Umbilical cord (tissue), 2 donors: ENCODE measurements around the gene AP1S1. TPM values are rescaled to one million over a fixed set of nuclear protein-coding genes. Genes with fewer than 3 reads are reported as not detected.
A peak's percentile ranks its signal among the peaks of the same experiment; 100 is the strongest.
"Not testable (repeated sequence)": the region's sequence is repeated elsewhere in the genome, so short reads cannot be mapped to it uniquely, and the experiment has no call there.

ENCODE experiments used
- DNase-seq: peaks from one replicate; pipeline ENCODE4 v3.0.0-alpha.2; 2015; ENCODE audit warnings: low spot score
- total RNA-seq: library from RNA; depleted of rRNA; stranded (reverse); fragments of >200 nt; gene quantifications from one replicate; pipeline ENCODE4 v1.2.3, GENCODE V29; 2014; ENCODE audit warnings: low replicate concordance; ENCODE audit not compliant: insufficient read depth

The AP1S1 gene
- total RNA-seq, 1 donor from 2014 or later: 43.6 TPM

DNA sequence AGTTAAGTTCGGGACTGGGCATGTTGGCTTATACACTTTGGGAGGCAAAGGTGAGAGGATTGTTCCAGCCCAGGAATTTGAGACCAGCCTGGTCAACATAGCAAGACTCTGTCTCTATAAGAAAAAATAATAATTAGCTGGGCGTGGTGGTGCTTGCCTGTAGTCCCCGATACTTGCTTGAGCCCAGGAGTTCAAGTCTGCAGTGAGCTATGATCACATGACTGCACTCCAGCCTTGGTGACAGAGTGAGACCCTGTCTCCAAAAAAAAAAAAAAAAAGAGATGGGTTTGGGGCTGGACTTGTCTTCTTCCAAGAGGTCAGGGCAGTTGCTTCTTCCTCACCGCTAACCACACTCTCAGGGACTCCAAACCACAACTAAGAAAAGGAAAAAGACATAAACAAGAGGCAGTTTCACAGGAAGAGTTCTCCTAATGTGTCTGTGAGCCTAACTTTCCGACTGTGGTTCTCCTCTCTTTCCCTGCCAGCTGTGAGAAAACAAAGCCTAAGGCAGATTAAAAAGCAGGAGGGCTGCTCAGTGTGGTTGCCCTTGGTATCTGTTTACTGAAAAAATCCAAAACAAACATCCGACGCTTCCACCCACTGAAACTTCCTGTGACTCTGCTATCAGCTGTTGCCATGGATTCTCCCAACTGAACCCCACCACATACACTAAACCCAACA is 29.8 kb upstream of the AP1S1 start:
- DNase-seq: peak; percentile 55

- DNase-seq: peak; percentile 80
These were observed 28.2 kb upstream of the AP1S1 start for GRCh38 chr7:101125989-101126650.

DNA sequence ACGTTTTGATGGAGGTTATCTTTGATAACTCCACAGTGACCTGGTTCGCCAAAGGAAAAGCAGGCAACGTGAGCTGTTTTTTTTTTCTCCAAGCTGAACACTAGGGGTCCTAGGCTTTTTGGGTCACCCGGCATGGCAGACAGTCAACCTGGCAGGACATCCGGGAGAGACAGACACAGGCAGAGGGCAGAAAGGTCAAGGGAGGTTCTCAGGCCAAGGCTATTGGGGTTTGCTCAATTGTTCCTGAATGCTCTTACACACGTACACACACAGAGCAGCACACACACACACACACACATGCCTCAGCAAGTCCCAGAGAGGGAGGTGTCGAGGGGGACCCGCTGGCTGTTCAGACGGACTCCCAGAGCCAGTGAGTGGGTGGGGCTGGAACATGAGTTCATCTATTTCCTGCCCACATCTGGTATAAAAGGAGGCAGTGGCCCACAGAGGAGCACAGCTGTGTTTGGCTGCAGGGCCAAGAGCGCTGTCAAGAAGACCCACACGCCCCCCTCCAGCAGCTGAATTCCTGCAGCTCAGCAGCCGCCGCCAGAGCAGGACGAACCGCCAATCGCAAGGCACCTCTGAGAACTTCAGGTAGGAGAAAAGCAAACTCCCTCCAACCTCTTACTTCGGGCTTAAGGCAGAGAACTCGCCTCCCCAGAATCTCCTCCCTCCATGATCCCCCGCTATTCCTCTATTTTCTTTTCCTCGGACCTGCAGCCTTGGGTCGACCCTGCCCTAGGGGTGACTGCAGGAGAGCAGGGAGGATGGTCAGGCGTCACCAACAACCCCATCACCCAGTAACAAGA is 27.4 kb upstream of the AP1S1 start, which contains the start of gene SERPINE1:
SERPINE1 (plus strand) TSS at position 454 of the 809 bp plus-strand sequence. CDS start 1,290 bp downstream, outside the sequence.
- DNase-seq: peak; percentile 98

GRCh38 chr7:101127460-101128039 is 26.7 kb upstream of the AP1S1 start:
- peak; percentile 42 for DNase-seq

DNA sequence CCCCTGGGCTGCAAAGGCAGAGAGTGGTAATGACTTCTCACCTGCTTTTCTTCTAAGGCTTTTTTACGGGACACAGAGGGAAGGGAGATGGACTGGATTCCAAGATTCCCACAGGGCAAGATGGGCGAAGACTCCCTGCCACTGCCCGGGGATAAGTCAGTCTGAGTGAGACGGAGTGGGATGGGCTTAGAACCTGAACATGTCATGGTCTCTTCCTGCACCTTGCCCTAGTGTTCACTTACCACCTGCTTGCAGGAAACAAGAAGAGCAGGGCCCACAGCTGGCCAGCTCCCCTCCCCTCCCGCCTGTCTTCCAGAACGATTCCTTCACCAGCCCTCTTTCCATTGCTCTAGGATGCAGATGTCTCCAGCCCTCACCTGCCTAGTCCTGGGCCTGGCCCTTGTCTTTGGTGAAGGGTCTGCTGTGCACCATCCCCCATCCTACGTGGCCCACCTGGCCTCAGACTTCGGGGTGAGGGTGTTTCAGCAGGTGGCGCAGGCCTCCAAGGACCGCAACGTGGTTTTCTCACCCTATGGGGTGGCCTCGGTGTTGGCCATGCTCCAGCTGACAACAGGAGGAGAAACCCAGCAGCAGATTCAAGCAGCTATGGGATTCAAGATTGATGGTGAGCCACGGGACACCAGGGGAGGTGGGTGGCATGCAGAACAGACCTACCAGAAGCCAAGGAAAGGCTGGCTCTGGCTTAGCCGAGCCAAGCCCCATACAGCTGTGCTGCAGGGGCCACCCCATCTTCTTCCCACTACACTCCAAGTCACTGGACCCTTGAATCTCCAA is 26.0 kb upstream of the AP1S1 start:
- DNase-seq: no peak

GRCh38 chr7:101129603-101130117 is 24.6 kb upstream of the AP1S1 start:
- DNase-seq: no peak

GRCh38 chr7:101132626-101133600 is 21.4 kb upstream of the AP1S1 start:
- not testable (repeated sequence) for DNase-seq

DNA sequence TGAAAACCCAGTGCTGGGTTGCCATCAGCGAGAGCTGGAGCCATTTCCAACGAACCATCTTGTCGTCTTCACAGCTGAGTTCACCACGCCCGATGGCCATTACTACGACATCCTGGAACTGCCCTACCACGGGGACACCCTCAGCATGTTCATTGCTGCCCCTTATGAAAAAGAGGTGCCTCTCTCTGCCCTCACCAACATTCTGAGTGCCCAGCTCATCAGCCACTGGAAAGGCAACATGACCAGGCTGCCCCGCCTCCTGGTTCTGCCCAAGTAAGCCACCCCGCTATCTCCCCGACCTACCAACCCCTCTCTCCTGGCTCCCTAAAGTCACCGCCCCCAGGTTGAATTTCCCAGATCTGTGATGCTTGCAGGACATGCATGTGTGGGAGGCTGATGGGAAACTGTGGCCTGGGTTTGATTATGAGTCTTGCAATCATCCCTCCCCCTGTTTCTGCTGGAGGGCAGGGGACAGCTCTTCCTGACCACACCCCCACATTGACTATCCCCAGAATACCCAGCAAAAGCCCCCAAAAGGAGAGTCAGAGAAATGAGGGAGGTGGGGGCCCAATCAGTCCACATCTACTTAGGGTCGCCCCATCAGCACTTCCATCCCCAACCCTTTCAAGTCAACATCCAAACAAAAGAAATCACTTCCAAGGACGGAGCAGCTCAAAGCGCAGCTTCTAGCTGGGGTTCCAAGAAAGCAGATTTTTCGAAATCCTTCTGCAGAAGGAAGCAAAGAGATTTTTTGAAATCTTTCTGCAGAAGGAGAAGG is 20.5 kb upstream of the AP1S1 start:
- DNase-seq: no peak

DNA sequence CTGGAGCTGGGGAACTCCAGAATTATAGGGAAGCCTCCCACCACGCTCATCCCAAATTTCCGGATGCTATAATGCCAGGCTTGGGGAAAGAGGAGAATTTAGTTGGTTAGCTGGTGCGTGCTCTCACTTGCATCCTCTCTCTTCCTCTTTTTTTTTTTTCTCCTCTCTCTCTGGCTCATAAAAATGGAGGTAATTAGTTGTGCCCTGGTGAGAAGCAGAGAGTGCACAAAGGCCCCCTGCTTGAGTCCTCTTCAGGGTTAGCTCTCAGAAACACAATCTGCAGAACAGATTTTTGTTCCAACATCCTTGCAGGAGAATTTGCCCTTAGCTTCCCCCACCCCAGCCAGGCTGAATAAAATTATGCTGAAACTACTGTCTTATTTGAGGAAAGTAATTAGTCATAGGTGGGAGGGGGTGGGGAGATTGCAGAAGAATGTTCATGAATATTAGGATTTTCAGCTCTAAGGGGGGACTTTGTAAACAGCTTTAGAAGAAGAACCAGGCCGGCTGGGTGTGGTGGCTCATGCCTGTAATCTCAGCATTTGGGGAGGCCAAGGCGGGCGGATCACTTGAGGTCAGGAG is 19.8 kb upstream of the AP1S1 start:
- no peak for DNase-seq

- no peak for DNase-seq
These were observed 16.5 kb upstream of the AP1S1 start for GRCh38 chr7:101137651-101138212.

DNA sequence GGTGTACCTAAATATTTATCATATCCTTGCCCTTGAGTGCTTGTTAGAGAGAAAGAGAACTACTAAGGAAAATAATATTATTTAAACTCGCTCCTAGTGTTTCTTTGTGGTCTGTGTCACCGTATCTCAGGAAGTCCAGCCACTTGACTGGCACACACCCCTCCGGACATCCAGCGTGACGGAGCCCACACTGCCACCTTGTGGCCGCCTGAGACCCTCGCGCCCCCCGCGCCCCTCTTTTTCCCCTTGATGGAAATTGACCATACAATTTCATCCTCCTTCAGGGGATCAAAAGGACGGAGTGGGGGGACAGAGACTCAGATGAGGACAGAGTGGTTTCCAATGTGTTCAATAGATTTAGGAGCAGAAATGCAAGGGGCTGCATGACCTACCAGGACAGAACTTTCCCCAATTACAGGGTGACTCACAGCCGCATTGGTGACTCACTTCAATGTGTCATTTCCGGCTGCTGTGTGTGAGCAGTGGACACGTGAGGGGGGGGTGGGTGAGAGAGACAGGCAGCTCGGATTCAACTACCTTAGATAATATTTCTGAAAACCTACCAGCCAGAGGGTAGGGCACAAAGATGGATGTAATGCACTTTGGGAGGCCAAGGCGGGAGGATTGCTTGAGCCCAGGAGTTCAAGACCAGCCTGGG is 15.9 kb upstream of the AP1S1 start:
- peak; percentile 77 for DNase-seq

DNA sequence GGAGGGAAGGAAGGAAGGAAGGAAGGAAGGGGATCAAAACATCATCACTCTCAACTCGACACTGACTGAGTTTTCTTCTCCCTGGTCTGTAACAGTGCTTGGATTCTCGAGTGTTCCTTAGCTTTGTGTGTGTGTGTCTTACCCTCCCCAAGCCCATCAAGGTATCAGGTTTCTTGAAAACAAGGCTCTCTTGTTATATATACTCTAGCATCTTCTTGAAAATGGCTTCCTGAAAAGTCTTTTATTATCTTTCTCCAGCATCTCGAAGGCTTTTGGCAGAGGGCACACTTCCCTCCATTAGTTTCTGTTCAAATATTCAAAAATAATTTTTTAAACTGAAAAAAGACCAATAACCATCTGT is 14.0 kb upstream of the AP1S1 start:
- DNase-seq: no peak

DNA sequence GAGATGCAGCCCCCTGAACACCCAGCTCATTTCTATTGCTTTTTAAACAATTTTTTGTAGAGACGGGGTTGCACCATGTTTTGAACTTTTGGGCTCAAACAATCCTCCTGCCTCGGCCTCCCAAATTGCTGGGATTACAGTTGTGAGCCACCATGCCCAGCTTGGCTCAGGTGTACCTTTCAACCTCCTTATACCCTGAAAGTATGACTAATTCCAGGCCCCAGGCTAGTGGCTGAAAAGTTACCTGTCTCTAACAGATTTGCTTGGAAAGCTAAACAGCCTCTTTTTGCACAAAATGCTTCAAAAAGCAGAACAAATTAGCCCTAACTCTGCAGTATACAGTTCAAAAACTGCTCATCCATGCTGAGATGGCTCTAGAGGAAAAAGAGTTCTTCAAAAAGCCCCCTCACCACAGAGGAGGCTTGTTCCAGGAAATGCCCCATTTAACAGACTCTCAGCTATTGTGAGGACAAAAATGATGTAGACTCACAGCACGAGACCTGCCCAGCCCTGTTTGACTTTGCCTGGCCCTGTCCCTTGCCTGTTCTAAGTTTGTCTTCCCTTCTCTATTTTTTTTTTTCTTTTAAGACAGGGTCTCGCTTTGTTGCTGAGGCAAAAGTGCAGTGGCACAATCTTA is 13.4 kb upstream of the AP1S1 start:
- no peak for DNase-seq

- DNase-seq: no peak
These were observed 2.2 kb upstream of the AP1S1 start for GRCh38 chr7:101151908-101152651.

DNA sequence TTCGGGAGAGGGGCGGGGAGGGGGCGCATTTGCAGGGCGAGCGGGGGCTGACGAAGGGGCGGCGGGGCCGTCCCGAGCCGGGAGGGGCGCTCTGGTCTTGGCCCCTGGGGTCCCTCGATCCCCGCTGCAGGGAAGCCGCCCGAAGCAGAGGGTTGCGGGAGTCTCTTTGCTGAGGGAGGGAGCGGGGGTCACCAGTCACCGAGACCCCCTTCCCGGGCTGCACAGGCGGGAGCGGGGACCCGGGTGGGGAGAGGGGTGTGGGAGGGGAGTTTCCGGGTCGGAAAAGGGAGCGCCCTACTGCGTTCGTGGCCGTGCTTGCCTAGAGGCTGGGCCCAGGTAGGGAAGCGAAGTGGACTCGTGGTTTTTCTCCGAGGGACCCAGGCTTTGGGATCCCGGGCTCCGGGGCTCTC is 422 bp downstream of the AP1S1 start:
- DNase-seq: no peak

- DNase-seq: no peak
These were observed 1.0 kb downstream of the AP1S1 start for GRCh38 chr7:101155303-101155702.

DNA sequence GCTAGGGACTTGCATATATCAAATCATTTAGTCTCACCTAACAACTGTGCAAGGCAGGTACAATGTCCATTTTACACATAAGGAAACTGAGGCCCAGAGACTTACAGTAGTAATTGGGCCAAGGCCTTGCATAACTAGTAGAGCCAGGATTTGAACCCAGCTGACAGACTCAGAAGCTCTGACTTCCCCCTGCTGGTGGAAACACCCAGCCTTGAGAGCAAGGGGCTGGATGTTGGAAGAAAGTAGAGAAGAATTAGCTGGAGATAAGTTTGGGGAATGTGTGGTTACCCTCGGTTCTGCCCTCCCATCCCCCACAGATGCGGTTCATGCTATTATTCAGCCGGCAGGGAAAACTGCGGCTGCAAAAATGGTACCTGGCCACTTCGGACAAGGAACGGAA is 2.0 kb downstream of the AP1S1 start:
- DNase-seq: no peak
